Thymus (tissue), 11 donors: Measurements from ENCODE around the gene SUMO2. TPM values are rescaled to one million over a fixed set of nuclear protein-coding genes. Genes with fewer than 3 reads are reported as not detected.
"Not testable (repeated sequence)": the region's sequence is repeated elsewhere in the genome, so short reads cannot be mapped to it uniquely, and the experiment has no call there.

Source experiments
- DNase-seq, 9 donors: peaks; one replicate each; pipeline ENCODE4 v3.0.0-alpha.2; 2013; ENCODE audit warnings: low spot score in 9 of 9, low read depth in 6 of 9, missing footprints in 1 of 9
- H3K27ac ChIP-seq, 2 donors: one replicate each; pipeline ENCODE4 v1.5.1; 2013; ENCODE audit warnings: control low read depth in 1 of 2, low read depth in 1 of 2, low read length in 1 of 2, mild to moderate bottlenecking in 1 of 2, moderate library complexity in 1 of 2
- H3K27me3 ChIP-seq, 2 donors: one replicate each; pipeline ENCODE4 v1.5.1; 2013; ENCODE audit warnings: low read length in 1 of 2; ENCODE audit not compliant: control insufficient read depth in 2 of 2, insufficient read depth in 1 of 2
- H3K36me3 ChIP-seq, 2 donors: one replicate each; pipeline ENCODE4 v1.5.1; 2013; ENCODE audit warnings: low read length in 1 of 2, mild to moderate bottlenecking in 1 of 2, moderate library complexity in 1 of 2; ENCODE audit not compliant: control insufficient read depth in 2 of 2, insufficient read depth in 2 of 2
- H3K4me1 ChIP-seq, 2 donors: one replicate each; pipeline ENCODE4 v1.5.1; 2013; ENCODE audit warnings: low read length in 2 of 2; ENCODE audit not compliant: control insufficient read depth in 2 of 2, insufficient read depth in 2 of 2
- H3K4me3 ChIP-seq, 2 donors: one replicate each; pipeline ENCODE4 v1.5.1; 2013; ENCODE audit warnings: low read length in 2 of 2, control low read depth in 1 of 2, mild to moderate bottlenecking in 1 of 2
- H3K9me3 ChIP-seq, 2 donors: one replicate each; pipeline ENCODE4 v1.5.1; 2013; ENCODE audit warnings: low read length in 1 of 2, mild to moderate bottlenecking in 1 of 2; ENCODE audit not compliant: control insufficient read depth in 2 of 2, insufficient read depth in 1 of 2
- WGBS: extraction: QIAGEN DNeasy Blood & Tissue Kit; methylation state at CpG from one replicate; pipeline ENCODE4 v1.1.7; 2013; 5-methylcytosine and 5-hydroxymethylcytosine counted together
- polyA plus RNA-seq: library from polyadenylated mRNA; stranded (reverse); fragments of 200-250 nt; gene quantifications from one replicate; pipeline ENCODE4 v1.2.3, GENCODE V29; 2013
- total RNA-seq: library from RNA; stranded (reverse); fragments of 120-200 nt; gene quantifications from one replicate; pipeline ENCODE4 v1.2.4, GENCODE V29; 2013
- donor health status: healthy.

SUMO2 gene
- total and polyA plus RNA-seq, 2 donors, result 135 to 342 TPM

DNA sequence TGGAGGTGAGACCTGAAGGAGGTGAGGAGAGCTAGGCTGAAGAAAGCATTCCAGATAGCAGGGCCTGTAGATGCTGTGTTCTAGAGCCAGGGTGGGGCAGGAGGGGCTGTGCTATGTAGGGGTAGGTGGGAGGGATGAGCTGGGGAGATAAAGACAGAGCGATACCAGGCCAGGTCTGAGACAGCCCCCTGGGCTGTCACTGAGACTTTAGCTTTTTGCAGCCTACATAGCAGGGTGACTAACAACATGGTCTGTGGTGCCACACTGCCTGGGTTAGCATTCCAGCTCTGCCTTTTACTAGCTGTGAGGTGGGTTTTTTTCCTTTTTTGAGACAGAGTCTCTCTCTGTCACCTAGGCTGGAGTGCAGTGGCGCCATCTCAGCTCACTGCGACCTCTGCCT is 37.1 kb upstream of the SUMO2 start:
- H3K27ac ChIP-seq, result no peak overlapping the region
- WGBS, result 97% methylated on average over 3 of the region's 3 CpGs
- DNase-seq, result no peak
- no peaks in the 10 kb centered on the region for H3K27me3 ChIP-seq
- H3K4me3 ChIP-seq, result no peak overlapping the region
- H3K4me1 ChIP-seq, result no peaks in the 10 kb centered on the region
- H3K36me3 ChIP-seq, result peaks cover 71 to 78% of the 10 kb centered on the region in 2 donors
- H3K9me3 ChIP-seq, result no peaks in the 10 kb centered on the region

- no peak for DNase-seq
- H3K36me3 ChIP-seq, result peaks cover 80 to 81% of the 10 kb centered on the region in 2 donors
- no peaks in the 10 kb centered on the region for H3K27me3 ChIP-seq
- no peak overlapping the region for H3K4me3 ChIP-seq
- H3K9me3 ChIP-seq, result no peaks in the 10 kb centered on the region
- no peaks in the 10 kb centered on the region for H3K4me1 ChIP-seq
- no peak overlapping the region for H3K27ac ChIP-seq
- 95% methylated on average over 6 of the region's 6 CpGs for WGBS
Observed at GRCh38 chr17:75218131-75218530, 35.4 kb upstream of the SUMO2 start.

GRCh38 chr17:75209061-75209460 is 26.3 kb upstream of the SUMO2 start:
- H3K36me3 ChIP-seq, result peaks cover 26 to 52% of the 10 kb centered on the region in 2 donors
- 98% methylated on average over 3 of the region's 3 CpGs for WGBS
- no peaks in the 10 kb centered on the region for H3K27me3 ChIP-seq
- no peak for DNase-seq
- peaks cover 0 to 3% of the 10 kb centered on the region in 2 donors for H3K9me3 ChIP-seq
- peaks cover 10 to 12% of the 10 kb centered on the region in 2 donors for H3K4me1 ChIP-seq
- H3K27ac ChIP-seq, result no peak overlapping the region
- no peak overlapping the region for H3K4me3 ChIP-seq

DNA sequence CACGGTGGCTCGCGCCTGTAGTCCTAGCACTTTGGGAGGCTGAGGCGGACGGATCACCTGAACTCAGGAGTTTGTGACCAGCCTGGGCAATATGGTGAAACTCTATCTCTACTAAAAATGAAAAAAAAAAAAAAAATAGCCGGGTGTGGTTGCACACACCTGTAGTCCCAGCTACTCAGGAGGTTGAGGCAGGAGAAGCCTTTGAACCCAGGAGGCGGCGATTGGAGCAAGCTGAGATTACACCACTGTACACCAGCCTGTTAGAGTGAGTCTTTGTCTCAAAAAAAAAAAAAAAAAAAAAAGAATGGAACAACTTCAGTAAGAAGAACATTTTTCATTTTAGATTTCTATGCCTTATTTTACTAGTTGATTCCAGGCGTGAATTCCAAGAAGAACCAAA is 25.4 kb upstream of the SUMO2 start:
- H3K27ac ChIP-seq, result no peak overlapping the region
- no peak for DNase-seq
- H3K9me3 ChIP-seq, result peaks cover 0 to 3% of the 10 kb centered on the region in 2 donors
- 97% methylated on average over 9 of the region's 9 CpGs for WGBS
- no peak overlapping the region for H3K4me3 ChIP-seq
- H3K4me1 ChIP-seq, result peaks cover 10 to 12% of the 10 kb centered on the region in 2 donors
- H3K27me3 ChIP-seq, result no peaks in the 10 kb centered on the region
- H3K36me3 ChIP-seq, result peaks cover 21 to 45% of the 10 kb centered on the region in 2 donors

DNA sequence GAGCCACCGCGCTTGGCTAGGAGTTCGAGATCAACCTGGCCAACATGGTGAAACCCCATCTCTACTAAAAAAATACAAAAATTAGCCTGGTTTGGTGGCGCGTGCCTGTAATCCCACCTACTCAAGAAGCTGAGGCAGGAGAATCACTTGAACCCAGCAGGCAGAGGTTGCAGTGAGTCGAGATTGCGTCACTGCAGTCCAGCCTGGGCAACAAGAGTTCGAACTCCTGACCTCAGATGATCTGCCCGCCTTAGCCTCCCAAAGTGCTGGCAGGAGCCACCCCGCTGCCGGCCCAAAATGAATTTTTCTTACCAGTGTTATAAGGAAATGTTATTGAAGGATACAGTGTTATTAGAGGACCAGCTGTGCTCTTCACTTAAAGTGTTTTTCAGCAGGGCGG is 25.0 kb upstream of the SUMO2 start:
- H3K27me3 ChIP-seq, result no peaks in the 10 kb centered on the region
- H3K36me3 ChIP-seq, result peaks cover 18 to 41% of the 10 kb centered on the region in 2 donors
- peaks cover 0 to 3% of the 10 kb centered on the region in 2 donors for H3K9me3 ChIP-seq
- no peak overlapping the region for H3K4me3 ChIP-seq
- 89% methylated on average over 12 of the region's 12 CpGs for WGBS
- H3K27ac ChIP-seq, result no peak overlapping the region
- DNase-seq, result no peak
- peaks cover 10 to 12% of the 10 kb centered on the region in 2 donors for H3K4me1 ChIP-seq

GRCh38 chr17:75207050-75207407 is 24.3 kb upstream of the SUMO2 start:
- Histone ChIP-seq H3K36me3 (peaks cover 11 to 34% of the 10 kb centered on the region in 2 donors), H3K4me1 (peaks cover 10 to 12% of the 10 kb centered on the region in 2 donors)
- H3K4me3 ChIP-seq, H3K9me3 ChIP-seq, H3K27me3 ChIP-seq, H3K27ac ChIP-seq, DNase-seq: not testable (repeated sequence)
- 97% methylated on average over 8 of the region's 8 CpGs for WGBS

GRCh38 chr17:75205793-75206163 is 23.0 kb upstream of the SUMO2 start:
- under 1% methylated on average over 22 of the region's 22 CpGs for WGBS
- no peak for DNase-seq
- H3K4me1 ChIP-seq, result peaks cover 10 to 12% of the 10 kb centered on the region in 2 donors

DNA sequence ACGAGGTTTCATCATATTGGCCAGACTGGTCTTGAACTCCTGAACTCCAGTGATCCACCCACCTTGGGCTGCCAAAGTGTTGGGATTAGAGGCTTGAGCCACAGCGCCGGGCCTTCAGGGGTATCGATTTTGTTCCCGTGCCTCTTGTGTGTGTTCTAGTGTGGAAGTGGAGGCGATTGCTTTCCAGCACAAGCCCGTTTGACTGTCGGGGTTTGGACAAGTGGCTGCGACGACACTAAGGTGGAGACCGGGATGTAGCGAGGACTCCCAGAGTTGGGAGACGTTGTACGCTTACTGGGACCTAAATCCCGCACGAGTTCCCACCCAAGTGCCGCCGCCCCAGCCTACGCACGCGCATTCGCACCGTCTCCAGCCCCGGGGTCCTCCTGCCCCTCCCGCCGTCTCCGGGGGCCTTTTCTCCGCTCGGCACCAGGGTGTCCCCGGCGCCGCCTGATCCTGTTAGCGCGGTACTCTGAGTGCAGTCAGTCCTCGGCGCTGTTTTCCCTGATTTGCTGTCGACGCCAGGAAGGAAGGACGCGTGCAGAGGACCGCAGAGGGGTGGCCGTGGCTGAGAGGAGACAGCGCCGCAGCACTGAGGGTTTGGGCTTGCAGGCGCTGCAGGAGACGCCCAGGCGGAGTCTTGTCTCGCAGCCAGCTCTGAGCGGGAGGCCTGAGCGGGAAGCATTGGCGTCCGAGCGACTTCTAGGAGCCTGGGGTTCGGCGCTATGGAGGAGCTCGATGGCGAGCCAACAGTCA is 22.5 kb upstream of the SUMO2 start, which contains the start of gene NUP85:
Gene NUP85, plus strand, starts transcription at position 643 of the 756 bp plus-strand sequence. Its CDS starts 83 bp downstream, at position 726.
- Histone ChIP-seq H3K27me3 (no peaks in the 10 kb centered on the region), H3K27ac (peak within 1 kb of the TSS; percentile 94 to 99), H3K4me1 (peaks cover 10 to 12% of the 10 kb centered on the region in 2 donors), H3K9me3 (peaks cover 0 to 3% of the 10 kb centered on the region in 2 donors), H3K4me3 (peak within 1 kb of the TSS; percentile 61 to 79), H3K36me3 (peaks cover 0 to 18% of the 10 kb centered on the region in 2 donors)
- DNase-seq, result peak; percentile 79 to 95 (median 89)
- WGBS, result under 1% methylated on average over 57 of the region's 57 CpGs

More at GRCh38 chr17:75205793-75206163, 23.0 kb upstream of the SUMO2 start:
- Histone ChIP-seq H3K9me3 (peaks cover 0 to 3% of the 10 kb centered on the region in 2 donors), H3K4me3 (peak overlapping the region; percentile 61 to 79), H3K27me3 (no peaks in the 10 kb centered on the region), H3K27ac (peak overlapping the region; percentile 94 to 99), H3K36me3 (peaks cover 3 to 22% of the 10 kb centered on the region in 2 donors)

DNA sequence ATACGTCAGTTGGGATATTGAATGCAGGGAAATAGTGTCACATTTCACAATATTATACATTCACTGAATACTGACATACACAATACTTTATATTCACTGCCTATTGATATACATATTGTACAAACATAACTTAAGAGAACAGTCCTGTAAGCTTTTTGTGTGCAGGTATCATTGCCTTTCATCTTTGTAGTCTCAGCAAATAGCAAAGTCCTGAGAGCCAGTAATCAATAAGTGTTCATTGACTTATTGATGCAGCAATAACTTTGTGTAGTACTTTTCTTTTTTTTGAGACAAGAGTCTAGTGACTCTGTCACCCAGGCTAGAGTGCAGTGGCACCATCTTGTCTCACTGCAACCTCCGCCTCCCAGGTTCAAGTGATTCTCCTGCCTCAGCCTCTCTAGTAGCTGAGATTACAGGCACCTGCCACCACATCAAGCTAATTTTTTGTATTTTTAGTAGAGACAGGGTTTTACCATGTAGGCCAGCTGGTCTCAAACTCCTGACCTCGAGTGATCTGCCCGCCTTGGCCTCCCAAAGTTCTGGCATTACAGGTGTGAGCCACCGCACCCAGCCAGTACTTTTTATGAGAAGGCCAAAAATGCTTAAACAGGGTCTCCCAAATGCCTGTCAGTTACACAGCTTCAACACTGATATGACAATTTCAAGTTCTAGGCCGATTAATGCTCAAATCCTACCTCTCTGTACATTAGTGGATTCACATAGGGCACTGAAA is 17.3 kb upstream of the SUMO2 start:
- peaks cover 0 to under 1% of the 10 kb centered on the region in 2 donors for H3K9me3 ChIP-seq
- H3K27me3 ChIP-seq, result no peaks in the 10 kb centered on the region
- WGBS, result 98% methylated on average over 6 of the region's 6 CpGs
- H3K4me3 ChIP-seq, result no peak overlapping the region
- no peak overlapping the region for H3K27ac ChIP-seq
- no peak for DNase-seq
- peaks cover 3 to 6% of the 10 kb centered on the region in 2 donors for H3K4me1 ChIP-seq
- no peaks in the 10 kb centered on the region for H3K36me3 ChIP-seq
